Measurements from ENCODE around the gene COL11A1.

Gene COL11A1

DNA sequence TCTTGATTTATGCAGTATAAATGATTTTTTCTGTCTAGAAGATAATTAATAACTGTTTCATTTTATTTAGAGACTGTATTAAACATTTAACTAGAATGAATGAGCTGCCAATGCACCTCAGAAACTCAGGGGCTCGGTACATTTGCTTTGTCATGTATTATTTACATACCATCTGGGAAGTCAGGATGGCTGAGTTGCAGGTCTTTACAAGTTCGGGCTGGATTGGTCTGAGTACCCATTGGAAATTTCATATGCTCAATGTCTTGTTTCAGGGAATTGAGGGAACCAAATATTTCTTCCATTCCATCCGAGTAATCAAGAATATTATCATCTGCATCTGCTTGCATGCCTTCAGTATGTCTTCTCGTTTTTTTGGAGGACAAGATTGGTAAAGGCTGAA is 221.7 kb downstream of the COL11A1 start:
- Histone ChIP-seq H3K9me3 (ENCODE audit: control insufficient read depth in 1 of 2, low read length in 2 of 2) (no peaks in the 10 kb centered on the region), H3K9ac (ENCODE audit: low read depth in 1 of 2, low read length in 2 of 2) (no peak overlapping the region), H3K36me3 (ENCODE audit: control insufficient read depth in 1 of 2, insufficient read depth in 2 of 2, low read length in 2 of 2) (no peaks in the 10 kb centered on the region), H3K4me1 (ENCODE audit: control insufficient read depth in 1 of 2, insufficient read depth in 2 of 2, low read length in 2 of 2) (no peaks in the 10 kb centered on the region), H3K27me3 (ENCODE audit: control insufficient read depth in 1 of 2, insufficient read depth in 2 of 2, low read length in 2 of 2) (no peaks in the 10 kb centered on the region), H3K27ac (ENCODE audit: low read depth, low read length) (no peak overlapping the region), H3K4me3 (ENCODE audit: low read depth in 1 of 2, low read length in 2 of 2) (no peak overlapping the region)

DNA sequence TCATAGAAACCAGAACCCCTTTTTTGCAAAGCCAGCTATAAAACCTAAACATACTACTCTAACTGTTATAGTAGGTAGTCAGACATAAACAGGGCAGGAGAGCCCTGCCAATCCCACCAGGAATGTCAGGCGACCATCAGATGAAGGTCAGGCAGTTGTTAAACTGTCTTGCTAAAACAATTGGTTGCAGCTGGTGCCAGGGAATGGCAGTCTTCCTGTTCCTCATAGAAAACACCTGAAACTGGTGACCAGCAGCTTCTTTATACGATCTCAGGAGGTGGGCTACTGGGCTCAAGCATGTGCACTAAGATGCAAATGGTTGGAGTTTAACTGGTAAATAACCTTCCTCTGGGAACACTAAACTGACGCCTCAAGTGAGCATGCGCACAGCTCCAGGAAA is 224.1 kb downstream of the COL11A1 start:
- Histone ChIP-seq H3K27me3 (ENCODE audit: control insufficient read depth in 1 of 2, insufficient read depth in 2 of 2, low read length in 2 of 2) (no peaks in the 10 kb centered on the region), H3K9ac (ENCODE audit: low read depth in 1 of 2, low read length in 2 of 2) (no peak overlapping the region), H3K27ac (ENCODE audit: low read depth, low read length) (no peak overlapping the region), H3K4me3 (ENCODE audit: low read depth in 1 of 2, low read length in 2 of 2) (no peak overlapping the region), H3K36me3 (ENCODE audit: control insufficient read depth in 1 of 2, insufficient read depth in 2 of 2, low read length in 2 of 2) (no peaks in the 10 kb centered on the region), H3K9me3 (ENCODE audit: control insufficient read depth in 1 of 2, low read length in 2 of 2) (no peaks in the 10 kb centered on the region), H3K4me1 (ENCODE audit: control insufficient read depth in 1 of 2, insufficient read depth in 2 of 2, low read length in 2 of 2) (no peaks in the 10 kb centered on the region)

DNA sequence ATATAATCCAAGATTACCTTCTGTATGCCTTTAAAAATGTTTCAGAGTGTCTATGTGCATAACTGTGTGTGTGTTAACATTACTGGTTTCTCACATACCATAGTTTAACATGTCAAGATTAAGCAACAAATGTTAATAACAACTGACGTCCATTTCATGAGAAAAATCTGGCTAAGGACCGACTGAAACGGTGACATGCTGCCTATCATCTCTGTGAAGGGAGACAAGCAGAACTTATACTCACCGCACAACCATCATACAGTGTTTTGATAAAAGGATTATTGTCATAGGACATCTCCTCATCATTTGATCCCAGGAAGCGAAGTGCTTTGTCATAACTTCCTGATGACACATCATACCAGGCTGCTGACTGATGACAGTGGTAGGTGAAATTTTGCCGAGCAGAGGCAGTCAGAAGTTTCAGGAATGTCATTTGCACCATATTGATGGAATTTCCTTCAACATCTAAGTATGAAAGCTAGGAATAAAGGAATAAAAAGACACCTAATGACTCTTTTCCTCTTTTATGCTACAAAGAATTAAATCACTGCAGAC is 228.8 kb downstream of the COL11A1 start:
- H3K27me3 ChIP-seq (ENCODE audit: control insufficient read depth in 1 of 2, insufficient read depth in 2 of 2, low read length in 2 of 2) = no peaks in the 10 kb centered on the region
- no peak overlapping the region for H3K4me3 ChIP-seq (ENCODE audit: low read depth in 1 of 2, low read length in 2 of 2)
- H3K9ac ChIP-seq (ENCODE audit: low read depth in 1 of 2, low read length in 2 of 2) = no peak overlapping the region
- no peak overlapping the region for H3K27ac ChIP-seq (ENCODE audit: low read depth, low read length)
- no peaks in the 10 kb centered on the region for H3K9me3 ChIP-seq (ENCODE audit: control insufficient read depth in 1 of 2, low read length in 2 of 2)
- no peaks in the 10 kb centered on the region for H3K36me3 ChIP-seq (ENCODE audit: control insufficient read depth in 1 of 2, insufficient read depth in 2 of 2, low read length in 2 of 2)
- no peaks in the 10 kb centered on the region for H3K4me1 ChIP-seq (ENCODE audit: control insufficient read depth in 1 of 2, insufficient read depth in 2 of 2, low read length in 2 of 2)

DNA sequence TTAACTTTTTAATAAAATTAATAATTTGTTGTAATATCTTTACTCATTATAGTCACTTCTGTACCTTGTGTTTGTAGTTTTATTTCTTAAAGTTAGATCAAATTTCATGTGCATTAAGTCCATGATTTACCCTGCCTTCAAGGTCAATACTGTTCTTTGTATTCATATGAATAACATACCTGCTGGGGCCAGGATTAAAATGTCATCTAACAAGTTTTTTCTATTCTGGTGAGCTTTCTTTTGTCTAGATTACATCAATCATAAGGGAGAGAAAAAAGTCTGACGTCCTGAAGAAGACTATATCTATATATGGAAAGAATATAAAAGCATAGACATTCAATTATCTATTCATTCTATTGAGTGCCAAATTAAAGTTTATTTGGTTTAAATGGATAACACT is 232.6 kb downstream of the COL11A1 start:
- no peak overlapping the region for H3K27ac ChIP-seq (ENCODE audit: low read depth, low read length)
- no peaks in the 10 kb centered on the region for H3K27me3 ChIP-seq (ENCODE audit: control insufficient read depth in 1 of 2, insufficient read depth in 2 of 2, low read length in 2 of 2)
- no peaks in the 10 kb centered on the region for H3K4me1 ChIP-seq (ENCODE audit: control insufficient read depth in 1 of 2, insufficient read depth in 2 of 2, low read length in 2 of 2)
- H3K9me3 ChIP-seq (ENCODE audit: control insufficient read depth in 1 of 2, low read length in 2 of 2) = no peaks in the 10 kb centered on the region
- H3K9ac ChIP-seq (ENCODE audit: low read depth in 1 of 2, low read length in 2 of 2) = no peak overlapping the region
- H3K4me3 ChIP-seq (ENCODE audit: low read depth in 1 of 2, low read length in 2 of 2) = no peak overlapping the region
- H3K36me3 ChIP-seq (ENCODE audit: control insufficient read depth in 1 of 2, insufficient read depth in 2 of 2, low read length in 2 of 2) = no peaks in the 10 kb centered on the region

DNA sequence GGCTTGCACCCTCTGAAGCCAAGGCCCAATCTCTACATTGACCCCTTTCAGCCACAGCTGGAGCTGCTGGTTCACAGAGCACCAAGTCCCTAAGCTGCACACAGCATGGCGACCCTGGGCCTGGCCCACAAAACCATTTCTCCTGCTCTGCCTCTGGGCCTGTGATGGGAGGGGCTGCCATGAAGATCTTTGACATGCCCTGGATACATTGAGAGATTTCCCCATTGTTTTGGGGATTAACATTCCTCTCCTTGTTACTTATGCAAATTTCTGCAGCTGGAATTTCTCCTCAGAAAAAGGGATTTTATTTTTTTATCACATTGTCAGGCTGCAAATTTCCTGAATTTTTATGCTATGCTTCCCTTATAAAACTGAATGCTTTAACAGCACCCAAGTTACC is 235.8 kb downstream of the COL11A1 start:
- H3K4me1 ChIP-seq (ENCODE audit: control insufficient read depth in 1 of 2, insufficient read depth in 2 of 2, low read length in 2 of 2) = no peaks in the 10 kb centered on the region

DNA sequence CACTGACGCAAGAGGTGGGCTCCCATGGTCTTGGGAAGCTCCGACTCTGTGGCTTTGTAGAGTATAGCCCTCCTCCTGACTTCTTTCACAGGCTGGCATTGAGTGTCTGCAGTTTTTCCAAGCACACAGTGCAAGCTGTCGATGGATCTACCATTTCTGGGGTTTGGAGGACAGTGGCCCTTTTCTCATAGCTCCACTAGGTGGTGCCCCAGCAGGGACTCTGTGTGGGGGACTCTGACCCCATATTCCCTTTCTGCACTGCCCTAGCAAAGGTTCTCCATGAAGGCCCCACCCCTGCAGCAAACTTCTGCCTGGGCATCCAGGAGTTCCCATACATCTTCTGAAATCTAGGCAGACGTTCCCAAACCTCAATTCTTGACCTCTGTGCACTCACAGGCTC is 236.2 kb downstream of the COL11A1 start:
- no peak overlapping the region for H3K27ac ChIP-seq (ENCODE audit: low read depth, low read length)
- peaks cover 0 to 3% of the 10 kb centered on the region in 2 donors for H3K9me3 ChIP-seq (ENCODE audit: control insufficient read depth in 1 of 2, low read length in 2 of 2)
- no peaks in the 10 kb centered on the region for H3K4me1 ChIP-seq (ENCODE audit: control insufficient read depth in 1 of 2, insufficient read depth in 2 of 2, low read length in 2 of 2)
- H3K27me3 ChIP-seq (ENCODE audit: control insufficient read depth in 1 of 2, insufficient read depth in 2 of 2, low read length in 2 of 2) = no peaks in the 10 kb centered on the region
- no peak overlapping the region for H3K4me3 ChIP-seq (ENCODE audit: low read depth in 1 of 2, low read length in 2 of 2)
- H3K9ac ChIP-seq (ENCODE audit: low read depth in 1 of 2, low read length in 2 of 2) = no peak overlapping the region
- no peaks in the 10 kb centered on the region for H3K36me3 ChIP-seq (ENCODE audit: control insufficient read depth in 1 of 2, insufficient read depth in 2 of 2, low read length in 2 of 2)

More for the DNA sequence above, 235.8 kb downstream of the COL11A1 start:
- H3K9ac ChIP-seq (ENCODE audit: low read depth in 1 of 2, low read length in 2 of 2) = no peak overlapping the region
- H3K27ac ChIP-seq (ENCODE audit: low read depth, low read length) = no peak overlapping the region
- H3K9me3 ChIP-seq (ENCODE audit: control insufficient read depth in 1 of 2, low read length in 2 of 2) = peaks cover 0 to 3% of the 10 kb centered on the region in 2 donors
- no peak overlapping the region for H3K4me3 ChIP-seq (ENCODE audit: low read depth in 1 of 2, low read length in 2 of 2)
- H3K27me3 ChIP-seq (ENCODE audit: control insufficient read depth in 1 of 2, insufficient read depth in 2 of 2, low read length in 2 of 2) = no peaks in the 10 kb centered on the region
- no peaks in the 10 kb centered on the region for H3K36me3 ChIP-seq (ENCODE audit: control insufficient read depth in 1 of 2, insufficient read depth in 2 of 2, low read length in 2 of 2)

DNA sequence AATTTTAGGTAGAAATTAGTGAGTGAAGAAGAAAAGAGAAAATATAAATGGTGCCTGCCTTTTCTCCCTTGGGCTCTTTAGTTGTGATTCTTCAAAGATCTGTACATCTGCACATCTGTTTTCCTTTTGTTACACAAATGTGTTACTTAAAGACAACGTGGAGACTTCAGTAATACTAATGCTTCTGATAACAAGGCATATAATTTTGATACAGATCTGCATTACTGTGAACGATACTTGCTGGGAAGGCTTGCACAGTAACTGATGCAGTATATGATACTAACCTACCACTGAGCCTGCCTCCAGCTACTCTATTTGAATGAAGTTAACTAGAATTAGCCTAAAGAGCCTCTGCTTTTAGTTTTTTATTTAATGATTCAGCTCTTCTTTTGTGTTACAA is 244.6 kb downstream of the COL11A1 start:
- Histone ChIP-seq H3K9ac (ENCODE audit: low read depth in 1 of 2, low read length in 2 of 2) (no peak overlapping the region), H3K36me3 (ENCODE audit: control insufficient read depth in 1 of 2, insufficient read depth in 2 of 2, low read length in 2 of 2) (no peaks in the 10 kb centered on the region), H3K4me1 (ENCODE audit: control insufficient read depth in 1 of 2, insufficient read depth in 2 of 2, low read length in 2 of 2) (no peaks in the 10 kb centered on the region), H3K27ac (ENCODE audit: low read depth, low read length) (no peak overlapping the region), H3K4me3 (ENCODE audit: low read depth in 1 of 2, low read length in 2 of 2) (no peak overlapping the region), H3K27me3 (ENCODE audit: control insufficient read depth in 1 of 2, insufficient read depth in 2 of 2, low read length in 2 of 2) (no peaks in the 10 kb centered on the region), H3K9me3 (ENCODE audit: control insufficient read depth in 1 of 2, low read length in 2 of 2) (no peaks in the 10 kb centered on the region)

DNA sequence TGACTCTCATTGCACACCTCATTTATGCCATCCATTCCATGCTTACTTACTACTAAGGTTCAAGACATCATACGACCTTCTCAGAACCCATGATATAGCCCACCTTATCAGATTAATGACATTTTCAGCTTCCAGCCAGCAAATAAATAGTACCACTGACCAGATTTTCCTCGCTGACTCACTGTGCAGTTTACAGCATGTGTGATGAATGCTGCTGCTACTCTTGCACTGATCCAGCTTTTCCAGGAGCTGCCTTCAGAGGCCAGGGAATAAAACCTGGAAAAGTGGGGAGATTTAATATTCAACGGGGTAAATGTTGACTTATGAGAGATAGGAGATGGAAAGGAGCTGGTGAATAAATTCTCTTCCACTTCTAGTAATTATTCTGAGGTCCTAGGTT is 247.1 kb downstream of the COL11A1 start:
- Histone ChIP-seq H3K9me3 (ENCODE audit: control insufficient read depth in 1 of 2, low read length in 2 of 2) (no peaks in the 10 kb centered on the region), H3K27me3 (ENCODE audit: control insufficient read depth in 1 of 2, insufficient read depth in 2 of 2, low read length in 2 of 2) (no peaks in the 10 kb centered on the region), H3K9ac (ENCODE audit: low read depth in 1 of 2, low read length in 2 of 2) (no peak overlapping the region)

DNA sequence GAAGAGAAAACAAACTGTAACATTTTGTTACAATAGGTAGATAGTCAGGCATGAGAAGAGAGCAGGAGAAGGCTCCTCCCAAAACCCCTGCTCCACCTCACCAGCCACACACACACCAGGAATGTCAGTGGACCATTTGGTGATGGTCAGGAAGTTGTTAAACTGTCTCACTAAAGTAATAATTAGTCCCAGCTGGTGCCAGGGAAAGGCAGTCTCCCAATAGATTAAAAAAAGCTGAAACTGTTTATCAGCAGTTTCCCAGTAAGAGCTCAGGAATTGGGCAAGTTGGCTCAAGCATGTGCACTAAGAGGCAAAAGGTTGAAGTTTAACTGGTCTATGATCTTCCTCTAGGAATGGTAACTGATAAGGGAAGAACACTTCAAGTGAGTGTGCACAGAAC is 249.6 kb downstream of the COL11A1 start:
- Histone ChIP-seq H3K27me3 (ENCODE audit: control insufficient read depth in 1 of 2, insufficient read depth in 2 of 2, low read length in 2 of 2) (no peaks in the 10 kb centered on the region), H3K4me1 (ENCODE audit: control insufficient read depth in 1 of 2, insufficient read depth in 2 of 2, low read length in 2 of 2) (no peaks in the 10 kb centered on the region), H3K9ac (ENCODE audit: low read depth in 1 of 2, low read length in 2 of 2) (no peak overlapping the region), H3K27ac (ENCODE audit: low read depth, low read length) (no peak overlapping the region), H3K4me3 (ENCODE audit: low read depth in 1 of 2, low read length in 2 of 2) (no peak overlapping the region), H3K36me3 (ENCODE audit: control insufficient read depth in 1 of 2, insufficient read depth in 2 of 2, low read length in 2 of 2) (no peaks in the 10 kb centered on the region), H3K9me3 (ENCODE audit: control insufficient read depth in 1 of 2, low read length in 2 of 2) (no peaks in the 10 kb centered on the region)

More for the DNA sequence above, 247.1 kb downstream of the COL11A1 start:
- no peak overlapping the region for H3K4me3 ChIP-seq (ENCODE audit: low read depth in 1 of 2, low read length in 2 of 2)
- H3K27ac ChIP-seq (ENCODE audit: low read depth, low read length) = no peak overlapping the region
- no peaks in the 10 kb centered on the region for H3K36me3 ChIP-seq (ENCODE audit: control insufficient read depth in 1 of 2, insufficient read depth in 2 of 2, low read length in 2 of 2)
- no peaks in the 10 kb centered on the region for H3K4me1 ChIP-seq (ENCODE audit: control insufficient read depth in 1 of 2, insufficient read depth in 2 of 2, low read length in 2 of 2)

DNA sequence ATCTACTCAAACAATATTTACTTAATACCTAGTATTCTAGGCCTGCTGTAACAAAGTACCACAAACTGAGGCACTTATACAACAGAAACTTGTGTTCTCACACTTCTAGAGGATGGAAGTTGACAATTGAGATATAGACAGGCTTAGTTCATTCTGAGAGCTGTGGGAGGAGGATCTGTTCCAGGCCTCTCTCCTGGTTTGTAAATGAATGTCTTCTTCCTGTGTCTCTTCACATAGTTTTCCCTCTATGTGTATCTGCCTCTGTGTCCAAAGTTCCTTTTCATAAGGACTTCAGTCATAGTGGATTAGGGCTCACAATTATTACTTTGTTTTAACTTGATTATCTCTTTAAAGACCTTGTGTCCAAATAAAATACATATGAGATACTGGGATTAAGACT is 251.1 kb downstream of the COL11A1 start:
- H3K9me3 ChIP-seq (ENCODE audit: control insufficient read depth in 1 of 2, low read length in 2 of 2) = no peaks in the 10 kb centered on the region
- H3K4me1 ChIP-seq (ENCODE audit: control insufficient read depth in 1 of 2, insufficient read depth in 2 of 2, low read length in 2 of 2) = no peaks in the 10 kb centered on the region
- H3K4me3 ChIP-seq (ENCODE audit: low read depth in 1 of 2, low read length in 2 of 2) = no peak overlapping the region
- no peaks in the 10 kb centered on the region for H3K27me3 ChIP-seq (ENCODE audit: control insufficient read depth in 1 of 2, insufficient read depth in 2 of 2, low read length in 2 of 2)
- H3K9ac ChIP-seq (ENCODE audit: low read depth in 1 of 2, low read length in 2 of 2) = no peak overlapping the region
- no peak overlapping the region for H3K27ac ChIP-seq (ENCODE audit: low read depth, low read length)
- H3K36me3 ChIP-seq (ENCODE audit: control insufficient read depth in 1 of 2, insufficient read depth in 2 of 2, low read length in 2 of 2) = no peaks in the 10 kb centered on the region

DNA sequence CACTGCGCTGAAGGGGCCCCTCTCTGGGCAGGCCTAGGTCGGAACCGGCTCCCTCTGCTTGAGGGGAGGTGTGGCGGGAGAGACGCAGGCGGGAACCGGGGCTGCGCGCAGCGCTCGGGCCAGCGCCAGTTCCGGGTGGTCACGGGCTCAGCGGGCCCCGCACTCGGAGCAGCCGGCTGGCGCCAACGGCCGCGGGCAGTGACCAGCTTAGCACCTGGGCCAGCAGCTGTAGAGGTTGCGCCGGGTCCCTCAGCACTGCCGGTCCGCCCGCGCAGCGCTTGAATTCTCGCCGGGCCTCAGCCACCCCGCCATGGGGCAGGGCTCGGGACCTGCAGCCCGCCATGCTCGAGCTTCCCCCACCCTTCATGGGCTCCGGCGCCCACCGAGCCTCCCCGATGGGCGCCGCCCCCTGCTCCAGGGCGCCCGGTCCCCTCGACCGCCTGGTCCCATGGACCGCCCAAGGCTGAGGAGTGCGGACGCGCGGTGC is 254.6 kb downstream of the COL11A1 start:
- H3K9me3 ChIP-seq (ENCODE audit: control insufficient read depth in 1 of 2, low read length in 2 of 2) = no peaks in the 10 kb centered on the region
- no peak overlapping the region for H3K4me3 ChIP-seq (ENCODE audit: low read depth in 1 of 2, low read length in 2 of 2)
- no peak overlapping the region for H3K9ac ChIP-seq (ENCODE audit: low read depth in 1 of 2, low read length in 2 of 2)
- H3K4me1 ChIP-seq (ENCODE audit: control insufficient read depth in 1 of 2, insufficient read depth in 2 of 2, low read length in 2 of 2) = no peaks in the 10 kb centered on the region
- no peaks in the 10 kb centered on the region for H3K36me3 ChIP-seq (ENCODE audit: control insufficient read depth in 1 of 2, insufficient read depth in 2 of 2, low read length in 2 of 2)
- no peak overlapping the region for H3K27ac ChIP-seq (ENCODE audit: low read depth, low read length)
- no peaks in the 10 kb centered on the region for H3K27me3 ChIP-seq (ENCODE audit: control insufficient read depth in 1 of 2, insufficient read depth in 2 of 2, low read length in 2 of 2)
